HepG2 (cell line): Measurements from ENCODE around the gene ZCCHC12. TPM values are rescaled to one million over a fixed set of nuclear protein-coding genes. Genes with fewer than 3 reads are reported as not detected.

ENCODE experiments used
- ATAC-seq: fragments of 200-7000 bp; cut with Tn5 transposase; 3 replicates; pipeline ENCODE4 v1.9.1; 2020; ENCODE audit warnings: mild to moderate bottlenecking, moderate library complexity
- BruUV-seq: library from RNA; stranded (reverse); fragments of 400-500 nt; replicated peaks from 2 replicates; lab custom pipeline; 2021; lab: Mats Ljungman, UMichigan
- CTCF ChIA-PET: fragments of 300-600 bp; formaldehyde crosslinking; extraction: SDS; loops from one replicate; lab custom pipeline; 2021; ENCODE audit warnings: low total read pairs, inconsistent platforms, low intra/inter-chr PET ratio; lab: Yijun Ruan, JAX
- POLR2A ChIA-PET: fragments of 350-600 bp; sonication (Branson Sonifier 250); formaldehyde crosslinking; loops from one replicate; lab custom pipeline; 2020; ENCODE audit warnings: antibody characterized with exemption, inconsistent platforms; lab: Yijun Ruan, JAX
- DNase-seq: peaks from one replicate; pipeline ENCODE4 v3.0.0-alpha.2; 2015; ENCODE audit warnings: low spot score
- FAIRE-seq: peaks from 3 replicates; lab custom pipeline; 2011; peaks lifted over from hg19 to GRCh38; lab: Jason Lieb, UNC
- H2AFZ ChIP-seq: one replicate; pipeline ENCODE4 v1.6.1; 2011; ENCODE audit warnings: low read length, inconsistent platforms
- H3K27ac ChIP-seq: fragments of 300-600 bp; 3 replicates; pipeline ENCODE4 v1.8.0; 2011; ENCODE audit warnings: mixed run types, mild to moderate bottlenecking, mixed read lengths, low read length, inconsistent platforms; ENCODE audit not compliant: insufficient read depth; ENCODE audit errors: extremely low read length
- H3K27me3 ChIP-seq, 2 experiments: fragments of 200-600 bp in 1 of 2; 2 replicates in 1 of 2; 3 replicates in 1 of 2; pipeline versions ENCODE4 v1.6.0 to v1.8.0; 2011; ENCODE audit warnings: low read length in 2 of 2, mild to moderate bottlenecking in 2 of 2, moderate library complexity in 2 of 2, inconsistent platforms in 1 of 2; ENCODE audit not compliant: insufficient read depth in 2 of 2, control insufficient read depth in 1 of 2
- H3K36me3 ChIP-seq, 2 experiments: fragments of 200-600 bp in 1 of 2; replicated peaks in 1 of 2; 2 replicates in 1 of 2; 3 replicates in 1 of 2; pipeline versions ENCODE4 v1.5.1 to v1.8.0; 2011; ENCODE audit warnings: low read length in 2 of 2, inconsistent platforms in 1 of 2; ENCODE audit not compliant: insufficient read depth in 2 of 2, control insufficient read depth in 1 of 2
- H3K4me1 ChIP-seq: 2 replicates; pipeline ENCODE4 v1.5.1; 2012; ENCODE audit warnings: low read length, inconsistent platforms; ENCODE audit not compliant: insufficient read depth
- H3K4me2 ChIP-seq: 2 replicates; pipeline ENCODE4 v1.6.0; 2011; ENCODE audit warnings: low read depth, low read length, inconsistent platforms
- H3K4me3 ChIP-seq, 3 experiments: fragments of 200-600 bp in 1 of 3; sonication (generic), shearing (Covaris generic) in 1 of 3; replicated peaks in 1 of 3; 2 replicates each; pipeline ENCODE4 v1.5.1; 2011 to 2016; ENCODE audit warnings: low read length in 3 of 3, inconsistent platforms in 2 of 3, low read depth in 2 of 3, mild to moderate bottlenecking in 2 of 3, control low read depth in 1 of 3, mixed read lengths in 1 of 3; ENCODE audit not compliant: insufficient read depth in 1 of 3
- H3K79me2 ChIP-seq: one replicate; pipeline ENCODE4 v1.6.1; 2011; ENCODE audit warnings: low read length, inconsistent platforms; ENCODE audit not compliant: insufficient read depth
- H3K9ac ChIP-seq: 2 replicates; pipeline ENCODE4 v1.6.0; 2011; ENCODE audit warnings: mild to moderate bottlenecking, low read depth, low read length, inconsistent platforms; ENCODE audit not compliant: insufficient read depth
- H3K9me3 ChIP-seq: 2 replicates; pipeline ENCODE4 v1.5.1; 2012; ENCODE audit warnings: mild to moderate bottlenecking, low read length
- H4K20me1 ChIP-seq: 2 replicates; pipeline ENCODE4 v1.6.0; 2011; ENCODE audit warnings: inconsistent platforms, mild to moderate bottlenecking, low read length, moderate library complexity; ENCODE audit not compliant: insufficient read depth
- BORCS8-MEF2B ChIP-seq: sonication (generic); formaldehyde crosslinking; IDR thresholded peaks from 2 replicates; pipeline ENCODE4 v1.8.0; 2022; ENCODE audit warnings: mild to moderate bottlenecking, missing genetic modification reagents
- GATAD1 ChIP-seq: IDR thresholded peaks from 2 replicates; pipeline ENCODE4 v1.6.1; 2016; ENCODE audit warnings: missing genetic modification reagents, missing compliant biosample characterization
- HNRNPLL ChIP-seq: fragments of 200-400 bp; formaldehyde crosslinking; IDR thresholded peaks from 2 replicates; pipeline ENCODE4 v1.6.1; 2017; ENCODE audit warnings: mild to moderate bottlenecking, low read depth, low read length; ENCODE audit not compliant: poor library complexity, severe bottlenecking
- NFE2L1 ChIP-seq: sonication (generic); formaldehyde crosslinking; IDR thresholded peaks from 2 replicates; pipeline ENCODE4 v1.4.0; 2020; ENCODE audit warnings: missing genetic modification reagents, mild to moderate bottlenecking, borderline replicate concordance
- REXO4 ChIP-seq: sonication (generic); formaldehyde crosslinking; IDR thresholded peaks from 2 replicates; pipeline ENCODE4 v1.8.0; 2022; ENCODE audit warnings: missing genetic modification reagents, mild to moderate bottlenecking, borderline replicate concordance
- SRSF4 ChIP-seq: fragments of 200-400 bp; formaldehyde crosslinking; IDR thresholded peaks from one replicate; pipeline ENCODE4 v1.6.1; 2018; ENCODE audit warnings: mild to moderate bottlenecking, low read depth, low read length, moderate library complexity; ENCODE audit not compliant: poor library complexity, severe bottlenecking
- STAG1 ChIP-seq: sonication (generic); formaldehyde crosslinking; IDR thresholded peaks from 2 replicates; pipeline ENCODE4 v1.4.0; 2020; ENCODE audit warnings: missing genetic modification reagents
- TEAD2 ChIP-seq: sonication (generic); formaldehyde crosslinking; IDR thresholded peaks from 2 replicates; pipeline ENCODE4 v1.9.0; 2021; ENCODE audit warnings: missing genetic modification reagents
- ZBTB1 ChIP-seq: sonication (generic); formaldehyde crosslinking; IDR thresholded peaks from 2 replicates; pipeline ENCODE4 v1.4.0; 2020; ENCODE audit warnings: missing genetic modification reagents, borderline replicate concordance
- ZBTB20 ChIP-seq: sonication (generic); formaldehyde crosslinking; IDR thresholded peaks from 2 replicates; pipeline ENCODE4 v1.8.1; 2023; ENCODE audit warnings: missing genetic modification reagents, low read depth, mild to moderate bottlenecking, borderline replicate concordance
- ZFP1 ChIP-seq: IDR thresholded peaks from 2 replicates; pipeline ENCODE4 v1.6.1; 2016
- ZNF468 ChIP-seq: sonication (generic); formaldehyde crosslinking; IDR thresholded peaks from 2 replicates; pipeline ENCODE4 v1.8.0; 2022; ENCODE audit warnings: mild to moderate bottlenecking, moderate library complexity, missing genetic modification reagents
- ZNF780A ChIP-seq: sonication (generic); formaldehyde crosslinking; IDR thresholded peaks from 2 replicates; pipeline ENCODE4 v1.8.0; 2022; ENCODE audit warnings: mild to moderate bottlenecking, missing genetic modification reagents, moderate library complexity
- WGBS: methylation state at CpG from one replicate; pipeline ENCODE4 v1.1.6; 2017; ENCODE audit warnings: low lambda C conversion rate; 5-methylcytosine and 5-hydroxymethylcytosine counted together
- in situ Hi-C: cut with HindIII; loops from 2 replicates; pipeline ENCODE4 v1.10.0; 2017; ENCODE audit warnings: low pct_unique_long_range_greater_than_20kb; ENCODE audit not compliant: extremely low pct_ligation_motif_present
- intact Hi-C: fragments of 100-400 bp; cut with micrococcal nuclease; formaldehyde crosslinking; loops from one replicate; pipeline ENCODE4 v1.10.0; 2022; ENCODE audit not compliant: unreplicated experiment
- polyA plus RNA-seq, 8 experiments: library from polyadenylated mRNA; depleted of rRNA in 3 of 8; stranded (reverse) in 7 of 8; unstranded in 1 of 8; fragments of >200 nt; fragmentation: Illumina TruSeq in 4 of 8; extraction: Trizol in 4 of 8; gene quantifications; 2 replicates each; pipeline versions ENCODE4 v1.2.1 to v1.2.3, GENCODE V29; 2011 to 2016; ENCODE audit warnings: low read depth in 4 of 8, missing spikeins in 1 of 8, mixed read lengths in 1 of 8; ENCODE audit not compliant: insufficient read depth in 1 of 8
- total RNA-seq, 5 experiments: library from RNA; depleted of rRNA; stranded (reverse); fragments of >200 nt; fragmentation: Illumina TruSeq; extraction: Trizol; gene quantifications; 2 replicates each; pipeline ENCODE4 v1.2.3, GENCODE V29; 2016; ENCODE audit warnings: low read depth in 1 of 5
- TF ChIP-seq, protein P1 (sequence below): sonication (generic); formaldehyde crosslinking; IDR thresholded peaks from 2 replicates; pipeline ENCODE4 v1.9.0; 2022; ENCODE audit warnings: missing genetic modification reagents, mild to moderate bottlenecking, borderline replicate concordance
- TF ChIP-seq, protein P2 (sequence below): IDR thresholded peaks from 2 replicates; pipeline ENCODE4 v1.6.1; 2016; ENCODE audit warnings: missing biosample characterization, missing genetic modification reagents, low read depth

The ZCCHC12 gene
- total and polyA plus RNA-seq, 2 of the 13 experiments (the other 11 are each of a cell fraction or from before 2014, with no cell fraction given): 0.05 to 0.20 TPM

DNA sequence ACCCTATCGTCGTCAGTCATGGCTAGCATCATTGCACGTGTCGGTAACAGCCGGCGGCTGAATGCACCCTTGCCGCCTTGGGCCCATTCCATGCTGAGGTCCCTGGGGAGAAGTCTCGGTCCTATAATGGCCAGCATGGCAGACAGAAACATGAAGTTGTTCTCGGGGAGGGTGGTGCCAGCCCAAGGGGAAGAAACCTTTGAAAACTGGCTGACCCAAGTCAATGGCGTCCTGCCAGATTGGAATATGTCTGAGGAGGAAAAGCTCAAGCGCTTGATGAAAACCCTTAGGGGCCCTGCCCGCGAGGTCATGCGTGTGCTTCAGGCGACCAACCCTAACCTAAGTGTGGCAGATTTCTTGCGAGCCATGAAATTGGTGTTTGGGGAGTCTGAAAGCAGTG lies 1.6 kb downstream of the ZCCHC12 start:
- WGBS: 85% methylated on average over 7 of the region's 16 CpGs
- H3K4me3 ChIP-seq: no peak overlapping the region
- no peak overlapping the region for H3K9ac ChIP-seq
- peaks cover 2 to 6% of the 10 kb centered on the region in 2 experiments; a peak in 1 of 5 replicates for H3K27me3 ChIP-seq
- no peak overlapping the region for H3K27ac ChIP-seq
- in situ Hi-C loops: no loop called here
- H2AFZ ChIP-seq: no peak overlapping the region
- H3K36me3 ChIP-seq: no peaks in the 10 kb centered on the region
- H3K4me2 ChIP-seq: no peak overlapping the region
- no peaks in the 10 kb centered on the region for H4K20me1 ChIP-seq
- BruUV-seq: no TSS peak
- TF ChIP-seq NFE2L1: no peak
- TF ChIP-seq HNRNPLL: no peak
- no peak for TF ChIP-seq ZNF780A (CRISPR knock-in tag)
- TF ChIP-seq SRSF4: no peak
- TF ChIP-seq REXO4 (CRISPR knock-in tag): no peak
- no peaks in the 10 kb centered on the region for H3K9me3 ChIP-seq
- H3K4me1 ChIP-seq: no peaks in the 10 kb centered on the region
- H3K79me2 ChIP-seq: no peaks in the 10 kb centered on the region
- ATAC-seq (no peak), DNase-seq (no peak), FAIRE-seq (no peak)
- intact Hi-C loops: no loop called here
- POLR2A ChIA-PET: no interaction called here
- CTCF ChIA-PET: no interaction called here

DNA sequence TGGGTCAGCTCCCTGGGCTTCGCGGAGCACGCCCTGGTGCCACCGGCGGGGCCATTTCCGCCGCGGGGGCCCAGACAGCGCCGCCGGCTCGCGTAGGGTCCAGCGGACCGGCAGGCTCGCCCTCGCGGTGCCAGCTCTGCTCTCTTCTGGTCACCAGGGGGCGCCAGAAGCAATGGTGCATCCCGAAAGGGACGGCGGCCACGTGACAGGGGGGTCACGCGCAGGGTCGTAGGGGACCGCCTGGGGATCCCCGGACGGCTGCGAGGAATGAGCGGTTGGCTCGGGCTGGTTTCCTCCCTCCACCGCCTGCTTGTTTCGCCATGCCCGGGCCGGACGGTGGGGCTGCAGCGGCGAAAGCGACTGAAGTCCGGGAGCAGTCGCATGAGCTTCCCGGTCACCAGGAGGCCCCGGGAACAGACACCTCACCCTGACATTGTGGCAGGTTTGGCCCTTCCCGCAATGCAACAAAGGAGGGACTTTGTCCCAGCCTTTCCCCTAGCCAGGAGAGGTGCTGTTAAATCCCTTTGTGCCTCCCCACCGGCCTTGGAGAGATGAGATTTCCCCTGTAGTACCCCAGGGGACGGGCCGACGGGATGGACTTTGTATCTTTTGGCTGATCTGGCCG lies 15.8 kb downstream of the ZCCHC12 start:
- peak overlapping the region; percentile 80 for H3K4me2 ChIP-seq
- H3K27me3 ChIP-seq: no peaks in the 10 kb centered on the region
- in situ Hi-C loops (no loop called here), intact Hi-C loops (no loop called here)
- H2AFZ ChIP-seq: peak overlapping the region; percentile 63
- WGBS: 0% methylated on average over 5 of the region's 50 CpGs
- no peaks in the 10 kb centered on the region for H4K20me1 ChIP-seq
- TSS peak; percentile 96 for BruUV-seq
- peak; percentile 58 for DNase-seq
- H3K79me2 ChIP-seq: no peaks in the 10 kb centered on the region
- H3K4me1 ChIP-seq: peaks cover 7% of the 10 kb centered on the region
- POLR2A ChIA-PET: interaction anchor here (1.1 to 1.6 kb wide), 3 partner anchors 16 to 227 kb away, joined by 4 to 5 read pairs (median 4); partner anchors contain the start of genes LONRF3 and ZCCHC12
- CTCF ChIA-PET: interaction anchor here (0.6 to 1.0 kb wide), 2 partner anchors 169 to 228 kb away, joined by 3 read pairs; no protein-coding TSS in a partner anchor
- no peaks in the 10 kb centered on the region for H3K36me3 ChIP-seq
- ATAC-seq: peak; percentile 96
- no peaks in the 10 kb centered on the region for H3K9me3 ChIP-seq
- peak; percentile 83 for FAIRE-seq
- peak overlapping the region; percentile 66 for H3K9ac ChIP-seq
- H3K27ac ChIP-seq: peak overlapping the region; percentile 84
- peak overlapping the region; percentile 37 to 63 (median 61); a peak in 5 of 6 replicates for H3K4me3 ChIP-seq
- no peak for TF ChIP-seq ZFP1
- TF ChIP-seq, protein P1, sequence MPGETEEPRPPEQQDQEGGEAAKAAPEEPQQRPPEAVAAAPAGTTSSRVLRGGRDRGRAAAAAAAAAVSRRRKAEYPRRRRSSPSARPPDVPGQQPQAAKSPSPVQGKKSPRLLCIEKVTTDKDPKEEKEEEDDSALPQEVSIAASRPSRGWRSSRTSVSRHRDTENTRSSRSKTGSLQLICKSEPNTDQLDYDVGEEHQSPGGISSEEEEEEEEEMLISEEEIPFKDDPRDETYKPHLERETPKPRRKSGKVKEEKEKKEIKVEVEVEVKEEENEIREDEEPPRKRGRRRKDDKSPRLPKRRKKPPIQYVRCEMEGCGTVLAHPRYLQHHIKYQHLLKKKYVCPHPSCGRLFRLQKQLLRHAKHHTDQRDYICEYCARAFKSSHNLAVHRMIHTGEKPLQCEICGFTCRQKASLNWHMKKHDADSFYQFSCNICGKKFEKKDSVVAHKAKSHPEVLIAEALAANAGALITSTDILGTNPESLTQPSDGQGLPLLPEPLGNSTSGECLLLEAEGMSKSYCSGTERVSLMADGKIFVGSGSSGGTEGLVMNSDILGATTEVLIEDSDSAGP: peak; percentile 76
- TF ChIP-seq GATAD1: no peak; the same call in 1 of the 2 replicates
- TF ChIP-seq ZBTB1: no peak
- no peak for TF ChIP-seq ZNF468 (CRISPR knock-in tag)
- TF ChIP-seq STAG1 (CRISPR knock-in tag): peak; percentile 44
- no peak for TF ChIP-seq TEAD2 (CRISPR knock-in tag)
- TF ChIP-seq BORCS8-MEF2B (CRISPR knock-in tag): no peak
- no peak for TF ChIP-seq ZBTB20 (CRISPR knock-in tag)
- TF ChIP-seq, protein P2, sequence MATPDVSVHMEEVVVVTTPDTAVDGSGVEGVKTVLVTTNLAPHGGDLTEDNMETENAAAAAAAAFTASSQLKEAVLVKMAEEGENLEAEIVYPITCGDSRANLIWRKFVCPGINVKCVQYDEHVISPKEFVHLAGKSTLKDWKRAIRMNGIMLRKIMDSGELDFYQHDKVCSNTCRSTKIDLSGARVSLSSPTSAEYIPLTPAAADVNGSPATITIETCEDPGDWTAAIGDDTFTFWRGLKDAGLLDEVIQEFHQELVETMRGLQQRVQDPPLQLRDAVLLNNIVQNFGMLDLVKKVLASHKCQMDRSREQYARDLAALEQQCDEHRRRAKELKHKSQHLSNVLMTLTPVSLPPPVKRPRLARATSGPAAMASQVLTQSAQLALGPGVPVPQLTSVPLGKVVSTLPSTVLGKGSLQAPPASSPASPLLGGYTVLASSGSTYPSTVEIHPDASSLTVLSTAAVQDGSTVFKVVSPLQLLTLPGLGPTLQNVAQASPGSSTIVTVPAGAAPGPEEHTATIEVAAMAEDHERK (CRISPR knock-in tag): no peak
- TF ChIP-seq HNRNPLL: peak; percentile 42
